Karpas-422 (cell line): ENCODE data around the gene TMEM130. TPM values are rescaled to one million over a fixed set of nuclear protein-coding genes. Genes with fewer than 3 reads are reported as not detected.
"Not testable (repeated sequence)": the region's sequence is repeated elsewhere in the genome, so short reads cannot be mapped to it uniquely, and the experiment has no call there.

Source experiments
- DNase-seq: peaks from one replicate; pipeline ENCODE4 v3.0.0-alpha.2; 2015
- H2AFZ ChIP-seq: fragments of 200-600 bp; sonication (generic); 2 replicates; pipeline ENCODE4 v1.6.1; 2014; ENCODE audit warnings: antibody characterized with exemption, low read length, mixed read lengths
- H3K27ac ChIP-seq: fragments of 200-600 bp; sonication (generic); 2 replicates; pipeline ENCODE4 v1.5.1; 2014; ENCODE audit warnings: mild to moderate bottlenecking, low read length, moderate library complexity
- H3K27me3 ChIP-seq: fragments of 200-600 bp; sonication (generic); 2 replicates; pipeline ENCODE4 v1.6.1; 2014; ENCODE audit warnings: low read length, mixed read lengths
- H3K36me3 ChIP-seq: fragments of 200-600 bp; sonication (generic); 2 replicates; pipeline ENCODE4 v1.6.1; 2014; ENCODE audit warnings: low read length, mixed read lengths; ENCODE audit not compliant: insufficient read depth
- H3K4me1 ChIP-seq: fragments of 200-600 bp; sonication (generic); 2 replicates; pipeline ENCODE4 v1.6.1; 2014; ENCODE audit warnings: mild to moderate bottlenecking, low read length, mixed read lengths
- H3K4me2 ChIP-seq: fragments of 200-600 bp; sonication (generic); 2 replicates; pipeline ENCODE4 v1.6.1; 2014; ENCODE audit warnings: low read length, low read depth, mild to moderate bottlenecking; ENCODE audit not compliant: poor library complexity, severe bottlenecking
- H3K4me3 ChIP-seq: fragments of 200-600 bp; sonication (generic); 2 replicates; pipeline ENCODE4 v1.5.1; 2014; ENCODE audit warnings: mild to moderate bottlenecking, antibody characterized with exemption, low read length, mixed read lengths
- H3K79me2 ChIP-seq: fragments of 200-600 bp; sonication (generic); 2 replicates; pipeline ENCODE4 v1.6.1; 2014; ENCODE audit warnings: mild to moderate bottlenecking, low read length, mixed read lengths
- H3K9ac ChIP-seq: fragments of 200-600 bp; sonication (generic); 2 replicates; pipeline ENCODE4 v1.6.0; 2014; ENCODE audit warnings: low read length
- H3K9me2 ChIP-seq: fragments of 200-600 bp; sonication (generic), shearing (Covaris generic); replicated peaks from 2 replicates; pipeline ENCODE4 v1.6.0; 2014; ENCODE audit warnings: mild to moderate bottlenecking, low read length, moderate library complexity; ENCODE audit not compliant: insufficient read depth
- H3K9me3 ChIP-seq: fragments of 300-700, 200-600 bp; sonication (generic); 2 replicates; pipeline ENCODE4 v1.6.1; 2014; ENCODE audit warnings: low read length, mixed read lengths
- H4K20me1 ChIP-seq: fragments of 200-600 bp; sonication (generic); 2 replicates; pipeline ENCODE4 v1.6.1; 2014; ENCODE audit warnings: mild to moderate bottlenecking, antibody characterized with exemption, low read length, low read depth; ENCODE audit not compliant: insufficient read depth
- total RNA-seq: library from RNA; depleted of rRNA; stranded (reverse); fragments of >200 nt; shearing (Covaris generic); gene quantifications from 2 replicates; pipeline ENCODE4 v1.2.3, GENCODE V29; 2014; ENCODE audit warnings: low replicate concordance

The TMEM130 gene
- total RNA-seq, 1 experiment from 2014 or later: not detected

DNA sequence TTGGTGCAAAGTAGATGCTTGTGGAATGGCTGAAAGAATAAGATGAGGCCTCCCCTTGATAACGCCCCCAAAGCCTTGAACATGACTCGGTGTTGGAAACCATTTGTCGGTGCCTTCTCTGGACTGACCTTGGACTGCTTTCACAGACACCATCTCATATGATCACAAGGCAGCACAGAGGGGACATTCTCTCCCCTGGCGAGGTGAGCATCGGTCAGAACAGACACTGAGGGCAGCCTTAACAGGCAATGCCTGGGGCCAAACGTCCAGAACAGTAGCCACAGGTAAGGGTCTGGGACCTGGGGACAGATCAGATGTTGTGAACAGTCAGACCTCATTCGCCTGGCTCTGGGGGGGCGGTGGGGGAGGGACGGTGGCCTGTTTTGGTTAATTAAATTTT lies 5.7 kb upstream of the TMEM130 start:
- Histone ChIP-seq H3K79me2 (peaks cover 17% of the 10 kb centered on the region), H2AFZ (no peak overlapping the region), H4K20me1 (peaks cover 15% of the 10 kb centered on the region), H3K9me3 (no peaks in the 10 kb centered on the region), H3K27ac (no peak overlapping the region), H3K4me2 (no peak overlapping the region), H3K4me1 (peaks cover 30% of the 10 kb centered on the region), H3K9ac (no peak overlapping the region), H3K36me3 (peaks cover 1% of the 10 kb centered on the region; the same call in 1 of the 2 replicates), H3K4me3 (no peak overlapping the region), H3K27me3 (no peaks in the 10 kb centered on the region), H3K9me2 (no peaks in the 10 kb centered on the region)
- DNase-seq: no peak

DNA sequence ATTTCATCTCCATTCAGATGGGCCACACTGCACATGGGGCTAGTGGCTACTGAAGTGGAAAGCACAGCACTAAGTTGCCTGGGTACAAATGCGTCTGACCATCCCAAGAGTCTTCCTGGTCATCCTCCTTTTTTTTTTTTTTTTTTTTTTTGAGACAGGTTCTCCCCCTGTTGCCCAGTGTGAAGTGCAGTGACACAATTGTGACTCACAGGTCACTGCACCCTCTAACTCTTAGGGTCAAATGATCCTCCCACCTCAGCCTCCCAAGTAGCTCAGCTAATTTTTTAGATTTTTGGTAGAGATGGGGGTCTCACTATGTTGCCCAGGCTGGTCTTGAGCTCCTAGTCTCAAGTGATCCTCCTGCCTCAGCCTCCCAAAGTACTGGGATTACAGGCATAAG lies 5.1 kb upstream of the TMEM130 start:
- Histone ChIP-seq H3K79me2 (peaks cover 11% of the 10 kb centered on the region), H3K27ac (no peak overlapping the region), H3K4me2 (no peak overlapping the region), H3K9me3 (no peaks in the 10 kb centered on the region), H3K4me3 (no peak overlapping the region), H3K27me3 (no peaks in the 10 kb centered on the region), H3K36me3 (no peaks in the 10 kb centered on the region), H3K9ac (no peak overlapping the region), H3K4me1 (peaks cover 31% of the 10 kb centered on the region), H2AFZ (no peak overlapping the region), H3K9me2 (no peaks in the 10 kb centered on the region), H4K20me1 (peaks cover 10% of the 10 kb centered on the region)
- DNase-seq: no peak

DNA sequence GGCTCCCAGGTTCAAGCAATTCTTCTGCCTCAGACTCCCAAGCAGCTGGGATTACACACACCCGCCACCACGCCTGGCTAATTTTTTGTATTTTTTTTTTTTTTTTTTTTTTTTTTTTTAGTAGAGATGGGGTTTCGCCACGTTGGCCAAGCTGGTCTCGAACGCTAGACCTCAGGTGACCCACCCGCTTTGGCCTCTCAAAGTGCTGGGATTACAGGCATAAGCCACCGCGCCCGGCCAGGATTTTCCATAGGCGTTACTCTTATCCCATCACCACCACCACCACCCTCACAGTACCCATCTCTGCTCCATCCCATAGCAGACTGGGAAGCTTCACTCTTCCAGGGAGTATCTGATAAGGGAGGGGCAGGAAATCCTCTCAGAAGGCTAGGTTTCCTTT lies 3.8 kb upstream of the TMEM130 start:
- H3K36me3 ChIP-seq, H2AFZ ChIP-seq, H4K20me1 ChIP-seq, H3K4me3 ChIP-seq, H3K27ac ChIP-seq, H3K9ac ChIP-seq, H3K9me2 ChIP-seq, DNase-seq, H3K9me3 ChIP-seq, H3K79me2 ChIP-seq, H3K4me2 ChIP-seq, H3K27me3 ChIP-seq: not testable (repeated sequence)
- peaks cover 41% of the 10 kb centered on the region for H3K4me1 ChIP-seq

DNA sequence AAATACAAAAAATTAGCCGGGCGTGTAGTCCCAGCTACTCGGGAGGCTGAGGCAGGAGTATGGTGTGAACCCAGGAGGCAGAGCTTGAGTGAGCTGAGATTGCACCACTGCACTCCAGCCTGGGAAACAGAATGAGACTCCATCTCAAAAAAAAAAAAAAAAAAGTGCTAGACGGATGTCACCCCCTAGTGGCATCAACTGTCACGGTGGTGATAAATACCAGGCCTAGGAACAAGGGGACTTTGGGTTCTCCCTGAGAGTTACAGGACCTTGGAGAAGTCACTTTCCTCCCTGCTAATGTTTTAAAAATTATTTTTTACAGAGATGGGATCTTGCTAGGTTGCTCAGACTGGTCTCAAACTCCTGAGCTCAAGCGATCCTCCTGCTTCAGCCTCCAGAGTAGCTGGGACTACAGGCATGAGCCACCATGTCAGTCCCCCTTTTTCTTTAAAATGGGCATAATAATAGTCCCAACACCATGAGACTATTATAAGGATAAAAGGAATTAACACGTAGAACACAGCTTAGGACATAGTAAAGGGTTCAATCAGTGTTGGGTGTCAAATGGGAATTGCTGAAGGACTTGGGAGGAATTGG lies 2.6 kb upstream of the TMEM130 start:
- no peak overlapping the region for H3K27ac ChIP-seq
- no peaks in the 10 kb centered on the region for H3K27me3 ChIP-seq
- H3K9ac ChIP-seq: no peak overlapping the region
- H3K36me3 ChIP-seq: no peaks in the 10 kb centered on the region
- no peaks in the 10 kb centered on the region for H3K9me3 ChIP-seq
- no peak overlapping the region for H3K4me3 ChIP-seq
- H3K9me2 ChIP-seq: no peaks in the 10 kb centered on the region
- H4K20me1 ChIP-seq: no peaks in the 10 kb centered on the region
- no peak overlapping the region for H2AFZ ChIP-seq
- no peaks in the 10 kb centered on the region for H3K79me2 ChIP-seq
- H3K4me2 ChIP-seq: no peak overlapping the region
- peaks cover 47% of the 10 kb centered on the region for H3K4me1 ChIP-seq
- DNase-seq: peak; percentile 87

DNA sequence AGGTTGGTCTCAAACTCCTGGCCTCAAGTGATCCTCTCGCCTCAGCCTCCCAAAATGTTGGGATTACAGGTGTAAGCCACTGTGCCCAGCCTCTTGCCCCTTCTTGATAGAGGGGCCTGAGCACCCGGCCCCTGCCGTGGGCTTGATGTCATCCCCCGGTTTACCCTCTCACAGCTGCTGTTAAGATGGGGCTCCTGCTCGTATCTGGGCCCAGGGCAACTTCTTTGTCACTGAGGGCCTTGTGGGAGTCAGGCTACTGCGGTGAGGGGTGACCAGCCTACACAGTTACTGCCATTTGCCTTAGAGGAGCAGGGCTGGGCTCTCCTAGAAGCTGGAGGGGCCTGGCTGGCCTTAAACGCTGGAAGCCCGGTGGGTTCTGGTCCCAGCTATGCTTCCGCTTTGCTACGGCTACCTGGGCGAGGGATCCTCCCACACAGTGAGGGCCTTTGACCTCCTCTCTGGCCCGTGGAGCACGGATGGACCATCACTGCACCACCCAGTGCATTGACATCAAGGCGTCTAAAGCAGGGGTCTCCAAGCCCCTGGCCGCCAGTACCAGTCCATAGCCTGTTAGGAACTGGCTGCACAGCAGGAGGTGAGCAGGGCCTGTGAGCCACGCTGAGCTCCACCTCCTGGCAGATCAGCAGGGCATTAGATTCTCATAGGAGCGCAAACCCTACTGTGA lies 1.1 kb upstream of the TMEM130 start:
- H3K9me2 ChIP-seq: no peaks in the 10 kb centered on the region
- peak overlapping the region; percentile 94 for H2AFZ ChIP-seq
- no peaks in the 10 kb centered on the region for H4K20me1 ChIP-seq
- peak overlapping the region; percentile 81 for H3K4me2 ChIP-seq
- no peaks in the 10 kb centered on the region for H3K9me3 ChIP-seq
- peak overlapping the region; percentile 75 for H3K9ac ChIP-seq
- peak; percentile 72 for DNase-seq
- peak overlapping the region; percentile 67 for H3K4me3 ChIP-seq
- H3K27me3 ChIP-seq: no peaks in the 10 kb centered on the region
- H3K79me2 ChIP-seq: no peaks in the 10 kb centered on the region
- peak overlapping the region; percentile 92 for H3K27ac ChIP-seq
- H3K4me1 ChIP-seq: peaks cover 59% of the 10 kb centered on the region
- no peaks in the 10 kb centered on the region for H3K36me3 ChIP-seq

DNA sequence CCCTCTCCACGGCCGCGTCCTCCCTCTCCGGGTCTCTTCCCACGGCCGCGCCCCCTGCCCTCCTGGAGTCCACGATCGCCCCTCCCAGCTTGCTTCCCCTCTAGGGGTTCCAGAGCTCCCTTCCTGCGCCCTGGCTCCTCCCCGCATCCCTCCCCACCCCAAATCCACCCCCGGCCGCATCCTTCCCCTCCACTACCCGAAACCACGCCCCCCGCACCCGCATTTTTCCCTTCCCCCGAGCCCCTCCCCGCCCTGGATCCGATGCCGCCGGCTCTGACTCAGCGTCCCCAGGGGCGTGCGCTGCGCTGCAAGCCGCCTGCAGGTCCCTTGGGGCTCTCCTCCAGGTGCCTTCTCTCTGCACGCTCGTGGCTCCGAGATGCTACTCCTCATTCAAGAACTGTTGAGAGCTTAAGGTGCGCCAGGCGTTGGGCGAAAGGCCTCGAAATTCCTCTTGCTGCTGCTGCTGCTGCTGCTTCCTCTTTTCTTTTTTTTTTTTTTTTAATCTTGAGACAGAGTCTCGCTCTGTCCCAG lies 372 bp upstream of the TMEM130 start:
- H3K27ac ChIP-seq: peak overlapping the region; percentile 92
- peak overlapping the region; percentile 75 for H3K9ac ChIP-seq
- DNase-seq: peak; percentile 99
- no peaks in the 10 kb centered on the region for H3K79me2 ChIP-seq
- peaks cover 59% of the 10 kb centered on the region for H3K4me1 ChIP-seq
- no peaks in the 10 kb centered on the region for H4K20me1 ChIP-seq
- peak overlapping the region; percentile 81 for H3K4me2 ChIP-seq
- H3K27me3 ChIP-seq: no peaks in the 10 kb centered on the region
- H3K9me2 ChIP-seq: no peaks in the 10 kb centered on the region
- H3K4me3 ChIP-seq: peak overlapping the region; percentile 67
- H2AFZ ChIP-seq: peak overlapping the region; percentile 94; the same call in 1 of the 2 replicates
- H3K9me3 ChIP-seq: no peaks in the 10 kb centered on the region
- no peaks in the 10 kb centered on the region for H3K36me3 ChIP-seq

DNA sequence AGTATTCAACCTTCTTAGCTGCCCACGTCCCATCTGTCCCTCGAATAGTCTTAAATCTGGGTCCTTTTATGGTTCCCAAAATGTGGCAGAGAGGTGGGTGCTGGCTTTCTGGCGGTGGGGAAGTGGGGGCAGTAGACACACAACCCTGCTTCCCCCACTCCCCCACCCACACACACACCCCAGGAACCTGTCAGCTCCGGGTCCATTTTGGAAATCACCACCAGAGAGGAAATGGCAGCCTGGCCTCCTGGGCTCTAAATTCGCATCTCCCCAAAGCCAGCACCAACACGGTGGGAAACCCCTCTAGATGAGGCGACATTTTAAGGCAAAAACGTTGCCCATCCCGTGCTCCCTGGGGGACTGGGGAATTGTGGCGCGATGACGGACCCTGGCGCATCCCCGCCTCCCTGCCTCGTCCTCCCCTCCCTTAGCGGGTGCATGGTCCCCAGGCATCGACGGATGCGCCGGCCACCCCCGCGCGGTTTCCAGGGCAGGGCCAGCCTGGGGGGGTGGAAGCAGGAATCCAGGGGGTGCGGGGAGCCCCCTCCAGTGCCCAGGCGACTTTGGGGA lies 702 bp downstream of the TMEM130 start:
- peak overlapping the region; percentile 67 for H3K4me3 ChIP-seq
- no peaks in the 10 kb centered on the region for H4K20me1 ChIP-seq
- H3K79me2 ChIP-seq: no peaks in the 10 kb centered on the region
- H3K4me2 ChIP-seq: peak overlapping the region; percentile 81
- no peaks in the 10 kb centered on the region for H3K9me3 ChIP-seq
- H2AFZ ChIP-seq: peak overlapping the region; percentile 74; the same call in 1 of the 2 replicates
- H3K36me3 ChIP-seq: no peaks in the 10 kb centered on the region
- H3K9ac ChIP-seq: peak overlapping the region; percentile 75
- no peak overlapping the region for H3K27ac ChIP-seq
- no peak for DNase-seq
- H3K27me3 ChIP-seq: no peaks in the 10 kb centered on the region
- H3K4me1 ChIP-seq: peaks cover 59% of the 10 kb centered on the region
- H3K9me2 ChIP-seq: no peaks in the 10 kb centered on the region

DNA sequence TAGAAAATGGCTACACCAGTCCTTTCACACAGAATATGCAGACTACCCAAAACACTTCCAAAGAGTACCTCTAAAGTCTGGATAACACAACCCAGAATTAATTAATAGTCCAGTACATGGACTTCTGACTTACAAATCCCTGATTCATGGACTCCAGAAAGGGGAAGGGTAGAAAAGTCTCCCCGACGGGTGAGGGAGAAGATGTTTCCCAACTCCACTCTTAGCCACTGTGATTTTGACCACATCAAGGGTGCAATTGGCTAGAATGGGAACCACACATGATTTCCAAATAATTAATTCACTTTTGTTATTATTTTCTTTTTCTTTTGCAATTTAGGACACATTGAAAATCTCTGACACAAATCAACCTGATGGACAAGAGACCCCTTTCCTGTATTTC lies 1.4 kb downstream of the TMEM130 start:
- H3K9me3 ChIP-seq: no peaks in the 10 kb centered on the region

More for the DNA sequence above, 1.4 kb downstream of the TMEM130 start:
- H3K27ac ChIP-seq: no peak overlapping the region
- H3K79me2 ChIP-seq: no peaks in the 10 kb centered on the region
- peaks cover 59% of the 10 kb centered on the region for H3K4me1 ChIP-seq
- no peaks in the 10 kb centered on the region for H3K27me3 ChIP-seq
- no peak for DNase-seq
- no peaks in the 10 kb centered on the region for H3K36me3 ChIP-seq
- no peak overlapping the region for H3K4me2 ChIP-seq
- no peaks in the 10 kb centered on the region for H4K20me1 ChIP-seq
- H3K9ac ChIP-seq: no peak overlapping the region
- no peaks in the 10 kb centered on the region for H3K9me2 ChIP-seq
- no peak overlapping the region for H2AFZ ChIP-seq
- no peak overlapping the region for H3K4me3 ChIP-seq
